NCI-H2171 treated with DMSO at 0.1 percent for 48 hours (cell line): ENCODE data around the gene LHX4.
A peak's percentile ranks its signal among the peaks of the same experiment; 100 is the strongest.

Experiments used
- DNase-seq: peaks from one replicate; lab custom pipeline; 2025; lab: John Stamatoyannopoulos, UW

The LHX4 gene

DNA sequence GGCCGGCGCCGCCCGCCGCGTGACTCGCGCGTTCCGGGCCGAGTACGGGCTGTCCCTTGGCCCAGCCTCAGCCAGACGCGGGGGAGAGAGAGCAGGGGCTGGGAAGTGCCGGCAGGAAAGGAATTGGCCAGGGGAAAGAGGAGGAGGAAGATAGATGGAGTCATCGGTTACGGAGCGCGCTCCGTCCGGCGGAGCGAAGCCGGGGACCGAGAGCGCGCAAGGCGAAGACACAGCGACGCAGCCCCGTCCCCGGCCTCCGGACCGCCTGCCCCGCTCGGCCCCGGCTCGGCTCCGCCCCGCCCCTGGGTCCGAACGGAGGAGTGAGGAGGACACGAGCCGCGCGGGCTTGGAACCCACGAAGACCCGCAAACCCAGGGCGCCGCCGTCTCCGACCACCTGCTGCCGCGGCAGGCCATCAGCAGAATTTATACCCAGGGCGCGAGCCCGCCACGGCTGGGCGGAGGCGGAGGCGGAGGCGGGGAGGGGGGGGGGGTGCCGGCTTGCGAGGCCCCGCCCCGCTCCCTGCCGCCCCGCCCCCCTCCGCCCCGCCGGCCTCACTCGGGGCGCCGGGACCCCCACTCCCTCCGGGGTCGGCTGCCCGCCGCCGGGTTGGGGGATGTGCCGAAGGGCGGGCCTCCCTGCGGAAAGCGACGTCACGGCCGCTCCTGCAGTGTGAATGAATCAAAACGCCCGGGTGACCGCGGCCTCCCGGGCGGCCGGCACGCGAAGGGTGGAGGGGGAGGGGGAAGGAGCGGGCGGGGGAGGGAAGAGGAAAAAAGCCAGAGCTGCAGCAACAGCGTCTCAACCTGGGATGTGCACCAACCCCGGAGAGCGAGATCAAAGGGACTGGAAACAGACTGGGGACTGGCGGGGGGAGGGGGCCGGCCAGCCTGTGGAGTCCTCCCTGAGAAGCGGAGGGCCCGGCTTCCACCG is at the start of gene LHX4:
LHX4 (plus strand) TSS at position 782 of the 933 bp plus-strand sequence. CDS start 266 bp downstream, outside the sequence.
- DNase-seq = peak; percentile 48

DNA sequence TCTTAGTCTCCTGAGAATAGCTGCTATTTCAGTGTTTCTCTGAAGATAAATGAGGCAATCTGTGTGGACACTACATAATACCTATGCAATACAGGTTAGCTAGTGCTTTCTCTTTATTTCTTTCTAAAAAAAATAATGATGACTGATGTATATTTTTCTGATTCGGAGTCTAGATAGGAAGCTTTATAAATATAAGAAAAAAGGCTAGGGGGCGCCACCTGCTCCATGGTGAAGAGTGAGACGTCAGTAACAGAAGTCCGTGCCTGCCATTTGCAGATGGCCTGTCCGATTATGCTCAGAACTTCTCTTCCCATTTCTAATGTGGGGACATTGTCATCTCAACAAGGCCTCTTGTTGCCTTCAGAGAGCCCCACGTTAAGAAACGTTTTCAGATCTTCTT is 49.0 kb upstream of the LHX4 start:
- peak; percentile 9 for DNase-seq

DNA sequence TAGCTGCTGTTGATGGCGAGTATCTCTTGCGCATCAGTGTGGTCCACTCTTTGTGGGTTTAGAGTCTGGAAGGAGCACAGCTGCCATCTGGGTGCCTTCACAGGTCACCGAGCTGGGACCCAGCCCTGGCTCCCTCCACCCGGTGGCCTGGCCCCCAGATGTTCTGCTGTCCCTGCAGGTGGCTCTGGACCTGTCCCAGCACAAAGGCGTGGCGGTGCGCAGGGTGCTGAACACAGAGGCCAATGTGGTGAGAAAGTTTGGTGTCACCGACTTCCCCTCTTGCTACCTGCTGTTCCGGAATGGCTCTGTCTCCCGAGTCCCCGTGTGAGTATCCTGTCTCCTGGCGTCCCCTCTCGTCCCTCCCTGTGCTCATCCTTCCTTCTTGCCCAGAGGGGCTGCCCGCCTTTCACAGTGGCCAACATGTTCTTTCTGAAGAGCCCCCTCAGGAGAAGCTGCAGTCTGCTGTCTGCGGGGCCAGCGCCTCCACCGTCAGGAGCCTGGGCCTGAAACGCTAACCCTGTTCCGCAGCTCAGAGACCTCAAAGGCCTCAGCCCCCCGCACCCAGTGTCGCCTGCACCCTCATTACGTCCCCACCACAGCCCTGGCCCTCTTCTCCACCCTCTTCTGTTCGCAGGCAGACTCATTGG is 47.9 kb upstream of the LHX4 start:
- DNase-seq = no peak

DNA sequence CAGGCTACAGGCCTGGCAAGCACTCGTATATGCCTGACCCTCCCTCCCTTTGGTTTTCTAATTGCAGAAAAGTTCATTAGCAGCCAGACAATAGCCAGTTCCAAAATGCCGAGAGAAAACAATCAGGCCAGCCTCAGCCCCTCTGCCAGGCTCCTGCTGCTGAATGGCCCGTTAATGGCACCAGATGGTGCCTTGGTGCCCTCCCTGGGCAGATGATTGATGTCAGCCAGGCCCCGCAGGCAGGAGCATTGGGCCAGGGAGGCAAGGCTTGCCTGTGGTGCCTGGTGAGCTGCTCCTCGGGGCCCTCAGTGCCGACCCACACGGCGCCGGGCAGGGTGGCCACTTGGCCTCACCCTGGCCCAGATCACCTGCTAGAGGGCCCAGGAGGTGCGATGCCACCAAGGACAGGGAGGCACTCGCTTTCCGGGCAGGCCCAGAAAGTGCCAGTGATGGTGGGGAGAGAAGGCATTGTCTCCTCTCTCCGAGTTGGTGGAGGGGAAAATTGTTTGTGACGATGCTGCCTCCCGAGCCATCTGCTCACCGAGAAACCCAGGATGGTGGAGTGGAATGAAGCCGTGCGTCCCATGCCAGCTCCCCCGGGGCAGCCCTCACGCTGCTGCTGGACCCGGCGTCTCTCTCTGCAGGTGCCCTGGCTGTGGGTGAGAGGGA is 47.3 kb upstream of the LHX4 start:
- DNase-seq = peak; percentile 90

DNA sequence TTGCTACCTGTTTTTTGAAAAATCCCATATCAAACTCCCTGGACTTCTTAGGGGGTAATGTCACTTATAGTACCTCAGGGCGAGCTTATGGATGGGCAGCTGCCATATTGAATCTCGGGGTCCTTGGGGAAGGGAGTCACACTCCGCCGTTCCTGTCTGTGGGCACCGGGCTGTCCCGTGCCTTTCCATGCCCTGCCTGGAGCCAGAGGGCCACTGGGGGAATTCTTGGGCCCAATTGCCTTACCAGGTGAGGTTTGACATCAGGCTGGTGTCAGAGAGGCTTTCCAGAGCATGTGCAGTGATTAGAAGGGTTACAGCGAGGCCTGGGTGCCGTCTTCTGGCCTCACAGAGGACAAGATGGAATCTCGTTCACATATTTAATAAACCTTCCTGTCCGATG is 46.6 kb upstream of the LHX4 start:
- DNase-seq = no peak

DNA sequence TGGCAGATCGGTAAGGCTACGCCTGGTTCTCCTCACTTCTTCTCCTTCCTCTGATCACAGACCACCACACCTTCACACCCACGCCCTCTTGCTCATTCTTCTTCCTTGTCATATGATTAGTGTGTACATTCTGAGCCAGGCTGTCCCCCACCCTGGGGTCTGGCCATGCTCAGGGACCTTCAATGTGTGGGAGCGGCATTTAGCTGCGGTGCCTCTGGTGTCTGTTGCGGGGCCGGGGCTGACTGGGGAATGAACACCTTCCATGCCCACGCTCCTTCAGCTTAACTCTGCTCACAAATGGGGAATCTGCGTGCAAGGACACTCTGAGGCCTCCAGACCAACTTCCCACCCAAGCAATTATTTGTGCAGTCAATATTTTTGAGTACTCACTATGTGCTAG is 46.0 kb upstream of the LHX4 start:
- no peak for DNase-seq

DNA sequence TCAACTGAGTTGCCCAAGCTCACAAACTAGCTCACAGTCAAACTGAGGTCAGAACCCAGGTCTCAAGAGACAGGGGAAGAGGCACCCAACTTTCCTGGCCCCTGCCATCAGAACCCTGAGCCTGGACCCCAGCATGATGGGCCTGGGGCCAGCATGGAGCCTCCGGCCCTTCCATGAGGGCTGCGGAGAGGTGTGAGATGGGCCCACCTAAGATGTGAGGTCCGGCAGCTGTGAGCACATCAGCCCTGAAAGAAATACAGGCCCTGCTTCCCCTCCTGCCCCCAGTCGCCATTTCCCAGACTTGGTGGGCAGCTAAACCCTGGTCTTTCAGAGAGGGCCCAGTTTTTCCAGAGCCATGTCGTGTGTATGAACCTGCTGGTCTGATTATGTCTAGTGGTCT is 44.8 kb upstream of the LHX4 start:
- DNase-seq = no peak

DNA sequence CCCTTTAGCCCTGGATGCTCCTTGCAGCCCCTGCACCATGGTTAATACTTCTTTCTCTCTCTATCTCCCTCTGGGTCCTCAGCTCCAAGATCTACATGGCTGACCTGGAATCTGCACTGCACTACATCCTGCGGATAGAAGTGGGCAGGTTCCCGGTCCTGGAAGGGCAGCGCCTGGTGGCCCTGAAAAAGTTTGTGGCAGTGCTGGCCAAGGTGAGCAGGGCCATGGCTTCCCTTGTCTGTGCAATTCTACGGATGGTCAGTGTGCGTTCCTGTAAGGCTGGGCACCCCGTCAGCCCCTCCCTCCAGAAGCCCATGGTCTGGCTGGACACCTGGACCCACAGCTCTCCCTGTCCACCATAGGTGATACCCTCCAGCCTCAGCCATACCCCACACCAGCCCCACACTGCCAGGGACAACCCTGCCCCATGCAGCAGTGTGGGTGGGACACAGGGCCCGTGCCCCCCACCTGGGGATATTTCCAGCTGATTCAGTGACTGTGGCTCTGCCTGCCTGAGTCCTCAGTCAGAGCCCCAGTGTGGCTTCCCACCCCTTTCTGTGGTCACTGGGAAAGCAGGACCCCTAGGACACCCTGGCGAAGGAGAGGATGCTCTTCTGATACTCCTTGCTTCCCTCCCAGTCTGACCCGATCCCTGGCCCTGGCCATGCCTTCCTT is 44.0 kb upstream of the LHX4 start:
- DNase-seq = no peak

DNA sequence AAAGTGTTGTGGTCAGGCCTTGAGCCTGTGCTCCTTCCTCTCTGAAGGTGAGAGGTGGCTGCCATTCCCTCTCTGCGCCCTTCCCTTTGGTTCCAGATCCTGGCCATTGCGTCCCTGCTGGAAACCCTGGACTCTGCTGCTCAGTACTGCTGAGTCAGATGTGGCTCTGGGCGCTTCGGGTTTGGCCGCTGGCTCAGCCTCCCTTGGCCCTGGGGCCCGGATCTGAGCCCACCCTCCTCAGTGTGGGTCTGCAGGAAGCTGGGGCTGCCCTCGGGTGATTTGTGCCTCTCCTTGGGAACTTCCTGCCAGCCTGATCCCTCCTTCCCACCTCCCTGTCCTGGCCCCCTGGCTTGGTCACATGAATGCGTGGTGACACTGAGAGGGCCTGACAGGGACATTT is 43.2 kb upstream of the LHX4 start:
- DNase-seq = no peak

DNA sequence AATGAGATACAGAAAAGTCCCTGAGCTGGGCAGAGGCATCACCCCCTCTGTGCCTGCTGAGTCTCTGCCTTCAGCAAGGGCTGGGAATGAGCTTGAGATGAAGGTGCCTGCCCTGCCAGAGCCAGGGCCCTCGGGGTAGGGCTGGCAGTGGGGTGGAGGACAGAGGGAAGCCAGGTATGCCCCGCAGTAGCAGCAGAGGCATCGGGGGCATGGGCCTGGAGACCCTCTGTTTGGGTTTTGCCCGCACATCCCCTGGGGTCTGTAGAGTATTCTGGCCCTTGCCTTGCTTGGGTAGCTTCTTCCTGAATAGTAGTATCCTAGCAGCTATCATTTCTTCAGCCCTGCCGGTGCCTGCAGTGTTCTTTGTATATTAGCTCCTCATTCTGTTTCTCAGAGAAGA is 42.4 kb upstream of the LHX4 start:
- DNase-seq = no peak

DNA sequence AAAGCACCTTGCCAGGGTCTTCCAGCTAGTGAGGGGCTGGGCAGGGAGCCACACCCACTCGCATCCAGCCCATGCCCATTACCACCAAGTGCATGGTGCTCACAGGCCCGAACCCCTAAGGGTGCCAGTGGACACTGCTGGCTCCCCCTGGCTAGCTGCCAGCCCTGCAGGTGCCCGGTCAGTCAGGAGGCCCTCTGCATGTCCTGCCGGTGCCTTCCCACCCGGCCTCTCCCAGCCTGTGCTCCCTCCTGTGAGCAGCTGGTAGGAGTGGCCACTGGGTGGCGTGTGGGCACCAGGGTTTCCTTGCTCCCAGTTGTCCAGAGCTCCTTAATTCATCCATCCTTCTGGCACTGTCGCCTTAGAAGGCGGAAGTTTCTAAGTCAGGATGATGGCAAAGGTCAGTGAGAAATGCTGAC is 42.0 kb upstream of the LHX4 start:
- DNase-seq = peak; percentile 51

DNA sequence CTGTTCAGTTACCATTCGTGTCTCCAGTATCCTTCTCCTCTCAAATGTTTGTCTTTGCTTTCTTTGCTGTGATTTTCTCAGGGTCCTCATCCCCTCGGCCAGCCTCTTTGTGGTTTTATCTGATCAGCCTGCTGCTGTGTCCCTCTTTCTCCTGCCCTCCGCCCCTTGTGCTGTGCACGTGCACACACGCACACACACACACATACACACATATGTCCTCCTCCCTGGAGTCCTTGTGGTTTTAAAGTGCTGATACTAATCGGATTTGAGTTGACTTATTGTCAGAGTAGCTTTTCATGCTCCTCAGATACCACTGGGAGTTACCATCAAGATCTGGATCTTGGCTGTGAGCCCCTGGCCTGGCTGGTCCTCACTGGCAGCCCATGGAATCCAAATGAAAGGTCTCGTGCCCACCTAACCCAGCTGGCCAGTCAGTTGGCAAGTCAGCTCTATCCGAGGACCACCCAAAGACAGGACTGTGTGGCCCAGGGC is 41.3 kb upstream of the LHX4 start:
- DNase-seq = no peak

DNA sequence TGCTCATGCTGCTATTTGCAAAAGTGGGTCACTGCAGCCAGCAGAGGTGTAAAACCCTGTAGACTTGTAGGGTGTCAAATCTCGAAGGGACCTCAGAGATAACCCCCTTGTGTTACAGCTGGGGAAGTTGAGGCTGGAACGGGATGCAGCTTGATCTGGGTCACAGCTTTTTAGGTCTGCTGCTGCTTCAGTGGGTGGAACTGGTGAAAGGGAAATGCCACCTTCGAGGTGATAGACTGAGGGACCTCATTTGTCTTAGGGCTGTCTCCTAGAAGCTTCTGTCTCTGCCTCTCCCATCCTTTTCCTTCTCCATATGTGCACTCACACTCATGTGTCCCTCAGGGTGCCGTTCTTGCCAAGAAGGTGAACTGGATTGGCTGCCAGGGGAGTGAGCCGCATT is 40.0 kb upstream of the LHX4 start:
- no peak for DNase-seq

DNA sequence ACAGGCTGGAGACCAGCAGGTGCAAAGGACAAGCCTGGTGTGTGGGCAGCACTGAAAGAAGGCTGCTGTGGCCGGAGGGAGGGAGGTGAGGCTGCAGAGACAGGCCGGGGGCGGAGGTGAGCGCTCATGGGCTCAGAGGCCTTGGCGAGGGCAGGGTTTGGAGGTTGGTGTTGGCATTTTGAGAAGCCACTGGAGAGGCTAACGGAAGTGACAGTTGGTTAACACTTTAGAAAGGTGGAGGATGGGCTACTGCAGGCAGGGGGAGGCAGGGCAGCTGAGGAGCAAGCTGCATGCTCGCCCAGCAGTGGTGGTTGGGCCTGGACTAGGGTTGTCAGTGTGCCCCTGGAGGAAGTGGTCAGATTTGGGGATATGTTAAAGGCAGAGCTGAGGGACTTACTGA is 37.9 kb upstream of the LHX4 start:
- DNase-seq = no peak

DNA sequence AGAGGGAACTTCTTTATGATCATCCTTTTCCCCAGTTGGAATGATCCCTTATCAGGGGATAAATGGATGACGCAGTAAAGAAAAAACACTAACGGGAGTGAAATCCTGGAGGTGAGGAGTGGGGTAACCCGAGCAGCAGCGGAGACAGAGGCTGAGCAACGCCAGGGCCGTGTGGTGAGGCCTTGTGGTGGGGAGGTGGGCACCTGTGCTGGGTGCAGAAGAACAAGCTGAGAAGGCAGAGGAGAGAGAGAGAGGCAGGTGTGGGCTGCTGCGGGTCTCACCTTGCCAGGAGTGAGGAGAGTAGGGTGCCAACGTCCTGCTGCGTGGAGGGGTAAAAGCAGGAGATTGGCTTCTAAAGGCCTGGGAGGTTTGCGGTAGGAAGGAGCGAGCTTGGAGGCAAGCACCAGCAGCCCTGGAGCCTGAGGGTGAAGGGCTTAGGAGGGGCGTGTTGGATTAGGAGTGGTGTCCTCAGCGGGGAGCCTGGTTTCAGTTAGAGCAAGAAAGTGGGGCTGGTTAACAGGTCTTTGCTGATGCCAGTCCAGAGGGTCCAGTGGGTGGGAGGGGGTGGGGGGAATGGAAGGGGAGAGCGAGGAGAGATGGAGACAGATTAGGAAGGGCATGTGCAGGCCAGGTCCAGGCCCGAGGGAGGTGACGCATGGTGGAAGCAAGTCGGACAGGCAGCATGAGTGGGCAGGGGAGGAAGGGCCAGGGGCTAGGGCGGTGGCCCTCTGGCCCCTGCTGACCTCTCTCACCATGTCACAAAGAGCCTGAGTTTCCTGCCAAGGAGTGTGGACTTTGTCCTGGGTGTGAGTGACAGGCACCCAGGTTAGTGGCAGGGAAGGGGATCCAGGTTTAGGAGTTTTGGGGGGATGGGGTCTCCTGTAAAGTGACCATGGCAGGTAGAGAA is 36.7 kb upstream of the LHX4 start:
- no peak for DNase-seq

DNA sequence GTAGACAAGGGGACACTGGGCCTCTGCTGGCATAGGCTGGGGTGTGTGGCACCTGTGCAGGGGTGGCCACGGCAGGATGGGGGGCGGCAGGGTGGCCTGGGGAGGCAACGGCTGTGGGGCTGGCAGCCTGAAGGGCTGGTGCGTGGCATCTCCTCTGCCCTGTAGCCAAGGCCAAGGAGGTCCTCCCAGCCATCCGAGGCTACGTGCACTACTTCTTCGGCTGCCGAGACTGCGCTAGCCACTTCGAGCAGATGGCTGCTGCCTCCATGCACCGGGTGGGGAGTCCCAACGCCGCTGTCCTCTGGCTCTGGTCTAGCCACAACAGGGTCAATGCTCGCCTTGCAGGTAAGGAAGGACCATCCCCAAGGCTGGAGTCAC is 36.0 kb upstream of the LHX4 start:
- DNase-seq = no peak

DNA sequence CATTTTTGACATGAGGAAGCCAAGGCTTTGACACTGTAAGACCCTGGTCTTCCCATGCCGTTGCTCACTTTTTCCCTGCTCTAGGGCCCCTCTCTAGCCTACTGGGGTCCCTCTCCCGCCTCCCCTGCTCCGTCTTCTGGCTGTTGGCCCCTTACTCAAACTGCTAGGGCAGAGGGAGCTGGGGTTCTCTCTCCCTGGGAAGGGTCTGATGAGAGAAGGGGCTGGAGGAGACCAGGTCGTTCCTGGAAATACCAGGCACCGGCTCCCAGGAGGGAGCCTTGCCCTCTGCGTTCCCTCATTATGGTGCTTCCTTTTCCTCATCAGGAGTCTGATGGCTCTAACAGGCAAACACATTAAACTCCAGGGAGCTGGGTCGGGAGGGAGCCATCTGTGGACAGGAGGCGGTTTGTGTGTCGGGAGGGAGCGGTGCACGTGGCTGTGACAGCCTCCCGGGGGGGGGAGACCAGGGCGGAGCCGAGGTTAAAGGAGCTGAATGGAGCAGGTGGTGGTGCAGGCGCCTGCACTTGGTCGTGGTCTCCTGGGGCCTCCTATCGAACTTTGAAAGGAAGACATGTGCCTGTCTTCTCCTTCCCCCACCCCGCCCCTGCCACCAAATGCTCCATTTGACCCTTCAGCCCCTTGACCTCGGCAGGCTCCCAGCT is 35.4 kb upstream of the LHX4 start:
- peak; percentile 96 for DNase-seq

DNA sequence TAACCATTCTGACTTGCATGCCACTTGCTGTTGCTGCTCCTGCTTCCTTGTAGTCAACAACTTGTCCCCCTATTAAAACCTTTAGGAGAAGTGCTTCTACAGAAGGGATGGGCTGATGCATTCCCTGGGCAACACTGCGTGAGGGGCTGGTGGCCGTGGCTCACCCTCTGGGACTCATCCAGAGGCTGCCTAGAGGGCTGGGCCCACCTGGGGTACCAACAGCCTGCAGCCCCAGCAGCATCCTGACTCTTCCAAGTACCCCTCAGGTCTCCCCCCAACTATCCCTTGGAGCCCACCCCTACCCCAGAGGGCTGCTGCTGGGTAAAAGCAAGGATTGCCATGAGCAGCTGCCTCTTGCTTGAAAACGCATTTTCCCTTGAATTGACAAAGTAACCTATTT is 34.7 kb upstream of the LHX4 start:
- DNase-seq = no peak

DNA sequence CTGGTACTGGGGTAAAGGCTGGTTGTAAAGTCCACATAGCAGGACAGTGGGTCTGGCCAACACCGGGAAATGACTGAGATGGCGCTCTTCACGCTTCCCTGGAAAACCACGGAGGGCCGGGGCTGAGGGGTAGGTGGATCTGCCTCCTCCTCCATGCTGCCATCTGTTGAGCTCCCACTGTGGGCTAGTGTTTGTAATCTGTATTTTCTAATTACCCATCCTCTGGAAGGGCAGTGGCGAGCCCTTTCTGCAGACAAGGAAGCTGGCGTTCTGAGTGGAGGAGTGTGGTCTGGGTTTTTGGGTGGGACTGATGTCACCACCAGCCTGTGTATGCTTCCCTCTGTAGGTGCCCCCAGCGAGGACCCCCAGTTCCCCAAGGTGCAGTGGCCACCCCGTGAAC is 34.1 kb upstream of the LHX4 start:
- DNase-seq = no peak

DNA sequence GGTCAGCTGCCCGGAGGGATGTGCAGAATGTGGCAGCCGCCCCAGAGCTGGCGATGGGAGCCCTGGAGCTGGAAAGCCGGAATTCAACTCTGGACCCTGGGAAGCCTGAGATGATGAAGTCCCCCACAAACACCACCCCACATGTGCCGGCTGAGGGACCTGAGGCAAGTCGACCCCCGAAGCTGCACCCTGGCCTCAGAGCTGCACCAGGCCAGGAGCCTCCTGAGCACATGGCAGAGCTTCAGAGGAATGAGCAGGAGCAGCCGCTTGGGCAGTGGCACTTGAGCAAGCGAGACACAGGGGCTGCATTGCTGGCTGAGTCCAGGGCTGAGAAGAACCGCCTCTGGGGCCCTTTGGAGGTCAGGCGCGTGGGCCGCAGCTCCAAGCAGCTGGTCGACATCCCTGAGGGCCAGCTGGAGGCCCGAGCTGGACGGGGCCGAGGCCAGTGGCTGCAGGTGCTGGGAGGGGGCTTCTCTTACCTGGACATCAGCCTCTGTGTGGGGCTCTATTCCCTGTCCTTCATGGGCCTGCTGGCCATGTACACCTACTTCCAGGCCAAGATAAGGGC is 33.5 kb upstream of the LHX4 start:
- DNase-seq = no peak
